NOMO-1 (cell line): ENCODE results near the gene SMARCA4.

Experiments
- DNase-seq, 2 experiments: peaks; one replicate each; lab custom pipeline; 2025; ENCODE audit not compliant: unreplicated experiment in 2 of 2; lab: John Stamatoyannopoulos, UW

Gene SMARCA4

GRCh38 chr19:10960314-10961072, at the start of gene SMARCA4:
Gene SMARCA4, plus strand, starts transcription at chr19:10961030. Its CDS starts 23,122 bp downstream, at chr19:10984152.
- peak; percentile 95 to 98 for DNase-seq

GRCh38 chr19:10911579-10912363, 49.1 kb upstream of the SMARCA4 start:
- no peak for DNase-seq

- DNase-seq, result no peak
Observed at GRCh38 chr19:10912619-10913018, 48.2 kb upstream of the SMARCA4 start.

- no peak for DNase-seq
Observed at GRCh38 chr19:10913716-10914340, 47.0 kb upstream of the SMARCA4 start.

GRCh38 chr19:10915130-10916091, 45.4 kb upstream of the SMARCA4 start:
- no peak for DNase-seq

GRCh38 chr19:10916602-10917001, 44.2 kb upstream of the SMARCA4 start:
- no peak for DNase-seq

GRCh38 chr19:10918359-10918758, 42.5 kb upstream of the SMARCA4 start:
- no peak for DNase-seq

GRCh38 chr19:10919352-10920287, 41.2 kb upstream of the SMARCA4 start:
- DNase-seq, result no peak

GRCh38 chr19:10920288-10920655, 40.6 kb upstream of the SMARCA4 start:
- DNase-seq, result no peak

- no peak for DNase-seq
Observed at GRCh38 chr19:10920781-10921180, 40.0 kb upstream of the SMARCA4 start.

- no peak for DNase-seq
Observed at GRCh38 chr19:10921199-10921909, 39.5 kb upstream of the SMARCA4 start.

GRCh38 chr19:10921910-10922637, 38.8 kb upstream of the SMARCA4 start:
- no peak for DNase-seq

- no peak for DNase-seq
Observed at GRCh38 chr19:10922638-10923014, 38.2 kb upstream of the SMARCA4 start.

GRCh38 chr19:10923260-10924112, 37.3 kb upstream of the SMARCA4 start:
- no peak for DNase-seq

GRCh38 chr19:10924597-10924996, 36.2 kb upstream of the SMARCA4 start:
- DNase-seq, result no peak

- DNase-seq, result peak; percentile 1 to 16
Observed at GRCh38 chr19:10927730-10928562, 32.9 kb upstream of the SMARCA4 start.
